Lung (tissue), 12 donors: ENCODE results near the gene STX16. TPM values are rescaled to one million over a fixed set of nuclear protein-coding genes. Genes with fewer than 3 reads are reported as not detected.

Source experiments
- ATAC-seq: fragments of 200-7000 bp; cut with Tn5 transposase; one replicate; pipeline ENCODE4 v1.9.1; 2020; ENCODE audit warnings: moderate number of reproducible peaks; ENCODE audit not compliant: insufficient read depth, low FRiP score
- DNase-seq, 3 donors: peaks; one replicate each; pipeline ENCODE4 v3.0.0-alpha.2; 2013 to 2017
- H3K27ac ChIP-seq, 2 donors: one replicate each; pipeline ENCODE4 v1.5.1; 2013; ENCODE audit warnings: mild to moderate bottlenecking in 2 of 2, moderate library complexity in 2 of 2, control low read depth in 1 of 2, inconsistent platforms in 1 of 2, low read depth in 1 of 2, low read length in 1 of 2
- H3K27me3 ChIP-seq, 3 donors: one replicate each; pipeline ENCODE4 v1.5.1; 2013; ENCODE audit warnings: low read length in 2 of 3; ENCODE audit not compliant: control insufficient read depth in 3 of 3, insufficient read depth in 3 of 3
- H3K36me3 ChIP-seq, 4 donors: one replicate each; pipeline ENCODE4 v1.5.1; 2013; ENCODE audit warnings: low read length in 4 of 4, mild to moderate bottlenecking in 1 of 4, moderate library complexity in 1 of 4; ENCODE audit not compliant: control insufficient read depth in 4 of 4, insufficient read depth in 4 of 4
- H3K4me1 ChIP-seq, 5 donors: one replicate each; pipeline ENCODE4 v1.5.1; 2013; ENCODE audit warnings: low read length in 5 of 5, mild to moderate bottlenecking in 2 of 5, moderate library complexity in 1 of 5; ENCODE audit not compliant: control insufficient read depth in 5 of 5, insufficient read depth in 5 of 5
- H3K4me3 ChIP-seq: one replicate; pipeline ENCODE4 v1.5.1; 2013; ENCODE audit warnings: mild to moderate bottlenecking, control low read depth, moderate library complexity
- H3K9ac ChIP-seq, 2 donors: one replicate each; pipeline ENCODE4 v1.5.1; 2013; ENCODE audit warnings: low read length in 2 of 2, control low read depth in 1 of 2; ENCODE audit not compliant: insufficient read depth in 1 of 2
- H3K9me3 ChIP-seq, 4 donors: one replicate each; pipeline ENCODE4 v1.5.1; 2013; ENCODE audit warnings: low read length in 3 of 4, mild to moderate bottlenecking in 1 of 4, moderate library complexity in 1 of 4; ENCODE audit not compliant: control insufficient read depth in 4 of 4, insufficient read depth in 3 of 4
- WGBS, 2 donors: extraction: QIAGEN DNeasy Blood & Tissue Kit; methylation state at CpG; one replicate each; pipeline ENCODE4 v1.1.7; 2013; 5-methylcytosine and 5-hydroxymethylcytosine counted together
- polyA plus RNA-seq, 2 donors: library from polyadenylated mRNA; stranded (reverse); fragments of 200-250 nt; gene quantifications; one replicate each; pipeline ENCODE4 v1.2.1, GENCODE V29; 2013
- total RNA-seq, 2 donors: library from RNA; depleted of rRNA in 1 of 2; stranded (reverse); fragments of >200 nt in 1 of 2; gene quantifications; one replicate each; pipeline ENCODE4 v1.2.1, GENCODE V29; 2014 to 2021
- TF ChIP-seq, protein P1 (sequence below): IDR thresholded peaks from 2 replicates; pipeline ENCODE4 v1.5.1; 2012; ENCODE audit warnings: mild to moderate bottlenecking; ENCODE audit errors: control extremely low read depth, extremely low read depth
- donor health status: control.
- donor health status: control.
- donor health status: Bipolar disorder and iron deficiency.
- donor health status: healthy.
- donor health status: DM: yes; HTN: yes; CAD: no.

STX16 gene
- total and polyA plus RNA-seq, 4 donors = 37.1 to 85.2 (median 46.9) TPM

DNA sequence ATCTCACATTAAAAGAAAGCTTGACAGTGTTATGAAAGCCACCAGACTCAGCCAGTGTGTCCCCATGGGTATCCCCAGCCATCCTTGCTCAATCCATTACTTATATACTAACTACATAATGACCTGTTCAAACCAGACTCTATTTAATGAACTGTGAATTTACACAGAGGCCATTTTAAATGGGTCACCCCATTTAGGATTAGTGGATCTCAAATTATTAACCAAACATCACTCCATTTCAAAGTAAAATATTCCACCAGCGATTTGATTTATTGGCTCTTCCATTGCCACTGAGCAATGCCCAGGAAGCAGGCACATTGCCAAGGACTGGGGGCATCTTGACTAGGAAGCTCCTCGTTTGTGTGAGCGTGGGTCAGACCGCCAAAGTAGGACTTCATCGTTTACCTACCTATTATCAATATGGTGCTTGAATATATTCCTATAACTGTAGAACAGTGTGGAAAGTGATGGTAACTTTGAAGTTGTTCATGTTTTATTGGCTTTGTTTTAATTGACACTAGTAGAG lies 26.1 kb downstream of the STX16 start:
- no peaks in the 10 kb centered on the region for H3K9me3 ChIP-seq
- no peak overlapping the region for H3K9ac ChIP-seq
- peaks cover 29 to 42% (median 32%) of the 10 kb centered on the region in 4 donors for H3K36me3 ChIP-seq
- H3K27me3 ChIP-seq = no peaks in the 10 kb centered on the region
- no peak overlapping the region for H3K4me3 ChIP-seq
- TF ChIP-seq, protein P1, sequence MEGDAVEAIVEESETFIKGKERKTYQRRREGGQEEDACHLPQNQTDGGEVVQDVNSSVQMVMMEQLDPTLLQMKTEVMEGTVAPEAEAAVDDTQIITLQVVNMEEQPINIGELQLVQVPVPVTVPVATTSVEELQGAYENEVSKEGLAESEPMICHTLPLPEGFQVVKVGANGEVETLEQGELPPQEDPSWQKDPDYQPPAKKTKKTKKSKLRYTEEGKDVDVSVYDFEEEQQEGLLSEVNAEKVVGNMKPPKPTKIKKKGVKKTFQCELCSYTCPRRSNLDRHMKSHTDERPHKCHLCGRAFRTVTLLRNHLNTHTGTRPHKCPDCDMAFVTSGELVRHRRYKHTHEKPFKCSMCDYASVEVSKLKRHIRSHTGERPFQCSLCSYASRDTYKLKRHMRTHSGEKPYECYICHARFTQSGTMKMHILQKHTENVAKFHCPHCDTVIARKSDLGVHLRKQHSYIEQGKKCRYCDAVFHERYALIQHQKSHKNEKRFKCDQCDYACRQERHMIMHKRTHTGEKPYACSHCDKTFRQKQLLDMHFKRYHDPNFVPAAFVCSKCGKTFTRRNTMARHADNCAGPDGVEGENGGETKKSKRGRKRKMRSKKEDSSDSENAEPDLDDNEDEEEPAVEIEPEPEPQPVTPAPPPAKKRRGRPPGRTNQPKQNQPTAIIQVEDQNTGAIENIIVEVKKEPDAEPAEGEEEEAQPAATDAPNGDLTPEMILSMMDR = no peak
- no peak overlapping the region for H3K27ac ChIP-seq
- ATAC-seq (no peak), DNase-seq (no peak)
- no peaks in the 10 kb centered on the region for H3K4me1 ChIP-seq
- WGBS, 2 donors = 93 to 97% methylated on average over 5 of the region's 5 CpGs

DNA sequence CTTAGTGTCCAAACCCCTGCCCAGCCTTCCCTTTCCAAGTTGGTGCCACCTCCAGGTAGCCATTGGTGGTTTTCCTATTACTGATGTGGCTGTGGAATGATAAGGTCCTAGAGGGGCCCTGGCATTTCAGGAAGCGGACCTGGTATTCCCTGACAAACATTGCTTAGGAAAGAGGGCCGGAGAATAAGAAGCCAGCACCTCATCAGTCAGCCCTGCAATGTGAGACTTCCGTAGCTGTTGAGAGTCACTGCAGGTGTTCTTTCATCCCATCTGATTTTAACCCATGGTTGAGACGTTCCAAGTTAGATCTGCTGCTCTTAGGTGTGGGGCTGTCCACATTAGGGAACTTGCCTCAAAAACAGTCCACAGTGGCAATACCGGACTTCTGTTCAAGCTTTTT lies 26.7 kb downstream of the STX16 start:
- DNase-seq (no peak), ATAC-seq (no peak)
- WGBS, 2 donors = 92 to 95% methylated on average over 5 of the region's 5 CpGs
- Histone ChIP-seq H3K27me3 (no peaks in the 10 kb centered on the region), H3K4me1 (no peaks in the 10 kb centered on the region), H3K36me3 (peaks cover 26 to 41% (median 31%) of the 10 kb centered on the region in 4 donors), H3K9me3 (no peaks in the 10 kb centered on the region), H3K4me3 (no peak overlapping the region), H3K27ac (no peak overlapping the region), H3K9ac (no peak overlapping the region)
- TF ChIP-seq, protein P1 = no peak

DNA sequence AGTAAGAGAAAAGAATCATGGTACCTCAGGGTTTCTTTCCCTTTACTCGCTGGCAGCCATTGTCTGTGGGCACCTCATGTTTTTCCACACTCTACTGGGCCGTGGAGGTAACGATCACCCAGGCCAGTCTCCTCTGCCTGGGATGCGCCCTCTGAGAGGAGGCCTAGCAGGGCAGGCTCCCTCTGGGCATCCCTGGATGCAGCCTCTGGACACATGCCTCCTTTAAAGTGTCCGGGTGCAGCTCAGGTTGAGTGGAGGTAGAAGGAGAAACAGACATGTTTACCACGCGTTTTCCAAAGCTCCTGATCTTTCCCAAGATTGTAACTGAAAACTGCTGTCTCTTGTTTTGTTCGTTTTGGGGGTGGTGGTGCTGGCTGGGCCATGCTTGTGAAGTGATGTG lies 27.7 kb downstream of the STX16 start:
- H3K27me3 ChIP-seq = no peaks in the 10 kb centered on the region
- peaks cover 17 to 36% (median 24%) of the 10 kb centered on the region in 4 donors for H3K36me3 ChIP-seq

More for the DNA sequence above, 27.7 kb downstream of the STX16 start:
- 93 to 96% methylated on average over 8 of the region's 8 CpGs for WGBS, 2 donors
- Histone ChIP-seq H3K27ac (no peak overlapping the region), H3K4me3 (no peak overlapping the region), H3K9me3 (no peaks in the 10 kb centered on the region), H3K4me1 (no peaks in the 10 kb centered on the region), H3K9ac (no peak overlapping the region)
- TF ChIP-seq, protein P1 = no peak
- DNase-seq (no peak), ATAC-seq (no peak)
